ENCODE measurements around the gene SLC26A9. TPM values are rescaled to one million over a fixed set of nuclear protein-coding genes. Genes with fewer than 3 reads are reported as not detected.
A peak's percentile ranks its signal among the peaks of the same experiment; 100 is the strongest.

SLC26A9 gene
- polyA plus RNA-seq, 1 of the 3 experiments (the other 2 are of a cell fraction) = not detected

GRCh38 chr1:205976708-205977401, 33.6 kb upstream of the SLC26A9 start:
- no peaks in the 10 kb centered on the region for H3K9me3 ChIP-seq
- H3K27ac ChIP-seq (ENCODE audit: low read depth in 2 of 2, low read length in 1 of 2) = no peak overlapping the region
- H3F3A ChIP-seq (replicated peaks; ENCODE audit: insufficient read depth) = no peaks in the 10 kb centered on the region
- no peak overlapping the region for H2AFZ ChIP-seq (ENCODE audit: low read depth)
- DNase-seq = no peak
- WGBS (ENCODE audit: low lambda C conversion rate) = 59% methylated on average over 6 of the region's 8 CpGs
- ChIA-PET POLR2A (interaction anchor here (1.0 to 2.2 kb wide), 4 partner anchors 58 to 345 kb away, joined by 3 to 10 read pairs (median 6); partner anchors contain the start of gene ELK4), CTCF (interaction anchor here (0.6 to 12.5 kb wide), 98 partner anchors 10 to 1107 kb away, joined by 3 to 366 read pairs (median 5); partner anchors contain the start of genes AVPR1B, CTSE, RAB29 and RAB7B)
- H3K9ac ChIP-seq = no peak overlapping the region
- H4K20me1 ChIP-seq (ENCODE audit: insufficient read depth) = no peaks in the 10 kb centered on the region
- peaks cover 0 to 12% of the 10 kb centered on the region in 2 experiments; a peak in 1 of 4 replicates for H3K4me1 ChIP-seq (ENCODE audit: control insufficient read depth in 1 of 2, insufficient read depth in 2 of 2, low read depth in 1 of 2, low read length in 1 of 2)
- no peaks in the 10 kb centered on the region for H3K9me2 ChIP-seq
- H3K4me3 ChIP-seq (ENCODE audit: low read depth in 2 of 2, low read length in 1 of 2) = 0 out of 4 replicates have a peak overlapping the region, but pooled peaks of 1 of the 2 experiments have one; percentile 22
- no peaks in the 10 kb centered on the region for H3K36me3 ChIP-seq (replicated peaks in 1 of 2; ENCODE audit: control insufficient read depth in 1 of 2, insufficient read depth in 2 of 2, low read length in 1 of 2)
- no peaks in the 10 kb centered on the region for H3K27me3 ChIP-seq (ENCODE audit: insufficient read depth)
- no peak overlapping the region for H3K4me2 ChIP-seq
- no peaks in the 10 kb centered on the region for H3K79me2 ChIP-seq (ENCODE audit: insufficient read depth)
- no peak for TF ChIP-seq RCOR1 (IDR thresholded peaks at IDR 0.05; ENCODE audit: low read length)
- TF ChIP-seq MEF2A (IDR thresholded peaks at IDR 0.05; ENCODE audit: borderline replicate concordance, low read depth) = no peak

GRCh38 chr1:205976036-205976435, 32.8 kb upstream of the SLC26A9 start:
- Histone ChIP-seq H2AFZ (ENCODE audit: low read depth) (no peak overlapping the region), H3K9me2 (no peaks in the 10 kb centered on the region), H3K4me3 (ENCODE audit: low read depth in 2 of 2, low read length in 1 of 2) (no peak overlapping the region), H3K9ac (no peak overlapping the region), H3F3A (replicated peaks; ENCODE audit: insufficient read depth) (no peaks in the 10 kb centered on the region), H3K4me2 (no peak overlapping the region), H3K36me3 (replicated peaks in 1 of 2; ENCODE audit: control insufficient read depth in 1 of 2, insufficient read depth in 2 of 2, low read length in 1 of 2) (no peaks in the 10 kb centered on the region), H3K27me3 (ENCODE audit: insufficient read depth) (no peaks in the 10 kb centered on the region), H4K20me1 (ENCODE audit: insufficient read depth) (no peaks in the 10 kb centered on the region), H3K9me3 (no peaks in the 10 kb centered on the region), H3K4me1 (ENCODE audit: control insufficient read depth in 1 of 2, insufficient read depth in 2 of 2, low read depth in 1 of 2, low read length in 1 of 2) (peaks cover 0 to 12% of the 10 kb centered on the region in 2 experiments; a peak in 1 of 4 replicates), H3K79me2 (ENCODE audit: insufficient read depth) (no peaks in the 10 kb centered on the region), H3K27ac (ENCODE audit: low read depth in 2 of 2, low read length in 1 of 2) (no peak overlapping the region)
- no peak for TF ChIP-seq TAF1 (IDR thresholded peaks at IDR 0.05; ENCODE audit: borderline replicate concordance, low read depth, low read length)
- TF ChIP-seq MXI1 (IDR thresholded peaks at IDR 0.05; ENCODE audit: low read depth, low read length) = no peak
- no peak for TF ChIP-seq RCOR1 (IDR thresholded peaks at IDR 0.05; ENCODE audit: low read length)
- no peak for TF ChIP-seq NRF1 (IDR thresholded peaks at IDR 0.05; ENCODE audit: low read depth, low read length)
- no peak for TF ChIP-seq FOXJ3 (CRISPR knock-in tag; IDR thresholded peaks at IDR 0.05)
- no peak for TF ChIP-seq TEAD4 (IDR thresholded peaks at IDR 0.05; ENCODE audit: borderline replicate concordance, insufficient read depth)
- TF ChIP-seq GABPA (IDR thresholded peaks at IDR 0.05; ENCODE audit: low read depth) = no peak
- no peak for TF ChIP-seq RFX5 (IDR thresholded peaks at IDR 0.05; ENCODE audit: low read length)
- TF ChIP-seq FOXM1 (IDR thresholded peaks at IDR 0.05; ENCODE audit: low read depth) = no peak
- no peak for TF ChIP-seq ZBTB33 (IDR thresholded peaks at IDR 0.05; ENCODE audit: borderline replicate concordance, low read depth)
- no peak for TF ChIP-seq FOSL2 (IDR thresholded peaks at IDR 0.05; ENCODE audit: borderline replicate concordance, low read depth)
- CTCF ChIA-PET = interaction anchor here (1.4 to 12.5 kb wide), 16 partner anchors 9 to 317 kb away, joined by 5 to 366 read pairs (median 38); partner anchors contain the start of genes AVPR1B, RAB29 and SLC26A9
- 56% methylated on average over 3 of the region's 4 CpGs for WGBS (ENCODE audit: low lambda C conversion rate)
- POLR2A ChIA-PET = interaction anchor here (1.7 to 2.2 kb wide), 2 partner anchors 84 to 184 kb away, joined by 3 to 8 read pairs; no protein-coding TSS in a partner anchor
- DNase-seq = no peak
